Measurements from ENCODE around the gene WDR93. TPM values are rescaled to one million over a fixed set of nuclear protein-coding genes. Genes with fewer than 3 reads are reported as not detected.

The WDR93 gene
- polyA plus RNA-seq, 2 donors, result 0.02 TPM; not detected in 1

DNA sequence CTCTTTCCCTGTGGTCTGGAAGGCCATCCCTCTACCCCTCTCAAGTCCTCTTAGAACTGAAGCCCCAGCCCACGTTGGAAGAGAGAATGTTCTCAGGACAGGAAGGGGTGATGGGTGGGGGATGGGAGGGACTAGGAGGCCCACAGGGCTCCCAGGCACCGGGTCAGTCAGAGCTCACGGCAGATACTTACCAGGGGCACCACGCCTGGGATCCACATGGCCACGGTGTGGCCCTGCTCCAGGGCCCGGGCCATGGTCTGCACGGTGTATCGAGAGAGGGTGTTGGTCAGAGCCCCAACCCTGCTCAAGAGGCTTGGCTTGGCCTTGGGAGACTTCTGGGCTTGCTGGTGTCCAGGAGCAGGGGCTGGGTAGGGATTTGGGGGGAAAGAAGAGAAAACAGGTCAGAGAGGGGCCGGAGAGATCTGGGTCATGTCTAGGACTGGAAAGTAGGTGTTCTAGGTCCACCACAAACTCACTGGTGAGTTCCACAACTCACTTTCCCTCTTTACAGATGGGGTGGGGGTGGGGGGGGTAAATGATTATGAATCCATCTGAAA is 21.2 kb upstream of the WDR93 start:
- H3K4me1 ChIP-seq (ENCODE audit: control insufficient read depth in 2 of 2, insufficient read depth in 2 of 2, low read length in 1 of 2), result peaks cover 0 to 3% of the 10 kb centered on the region in 2 donors
- no peaks in the 10 kb centered on the region for H3K27me3 ChIP-seq (ENCODE audit: control insufficient read depth in 1 of 2, insufficient read depth in 2 of 2, low read length in 2 of 2)
- 80 to 82% methylated on average over 9 of the region's 9 CpGs for WGBS, 2 donors
- no peak overlapping the region for H3K4me3 ChIP-seq (ENCODE audit: low read depth in 1 of 2, low read length in 2 of 2)
- no peaks in the 10 kb centered on the region for H3K9me3 ChIP-seq (ENCODE audit: control insufficient read depth in 2 of 2, insufficient read depth in 1 of 2, low read depth in 1 of 2, low read length in 1 of 2)
- H3K36me3 ChIP-seq (ENCODE audit: control insufficient read depth in 2 of 2, insufficient read depth in 2 of 2, low read length in 1 of 2), result no peaks in the 10 kb centered on the region
- H3K27ac ChIP-seq (ENCODE audit: low read depth in 2 of 2, low read length in 1 of 2), result no peak overlapping the region

DNA sequence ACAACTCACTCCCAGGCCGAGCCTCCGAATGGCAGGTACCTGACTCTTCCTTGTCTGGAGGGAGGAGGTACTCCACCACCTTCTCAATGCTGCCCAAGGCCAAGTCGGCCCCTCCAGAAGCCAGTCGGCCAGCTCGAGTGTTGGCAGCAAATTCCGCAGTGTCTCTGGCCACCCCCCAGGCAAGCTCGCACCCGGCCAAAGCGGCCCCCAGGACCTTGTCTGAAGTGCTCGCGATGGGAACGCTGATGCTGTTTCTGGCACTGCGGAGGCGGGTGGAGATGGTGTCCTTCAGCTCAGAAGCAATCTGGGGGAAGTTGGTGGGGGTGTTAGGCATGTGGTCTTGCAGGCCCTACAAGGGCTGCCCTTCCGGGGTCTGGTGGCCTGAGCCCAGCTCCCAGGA is 20.7 kb upstream of the WDR93 start:
- Histone ChIP-seq H3K4me3 (ENCODE audit: low read depth in 1 of 2, low read length in 2 of 2) (no peak overlapping the region), H3K4me1 (ENCODE audit: control insufficient read depth in 2 of 2, insufficient read depth in 2 of 2, low read length in 1 of 2) (peaks cover 0 to 3% of the 10 kb centered on the region in 2 donors), H3K36me3 (ENCODE audit: control insufficient read depth in 2 of 2, insufficient read depth in 2 of 2, low read length in 1 of 2) (no peaks in the 10 kb centered on the region), H3K9me3 (ENCODE audit: control insufficient read depth in 2 of 2, insufficient read depth in 1 of 2, low read depth in 1 of 2, low read length in 1 of 2) (no peaks in the 10 kb centered on the region), H3K27me3 (ENCODE audit: control insufficient read depth in 1 of 2, insufficient read depth in 2 of 2, low read length in 2 of 2) (no peaks in the 10 kb centered on the region), H3K27ac (ENCODE audit: low read depth in 2 of 2, low read length in 1 of 2) (no peak overlapping the region)
- WGBS, 2 donors, result 93 to 95% methylated on average over 15 of the region's 15 CpGs

DNA sequence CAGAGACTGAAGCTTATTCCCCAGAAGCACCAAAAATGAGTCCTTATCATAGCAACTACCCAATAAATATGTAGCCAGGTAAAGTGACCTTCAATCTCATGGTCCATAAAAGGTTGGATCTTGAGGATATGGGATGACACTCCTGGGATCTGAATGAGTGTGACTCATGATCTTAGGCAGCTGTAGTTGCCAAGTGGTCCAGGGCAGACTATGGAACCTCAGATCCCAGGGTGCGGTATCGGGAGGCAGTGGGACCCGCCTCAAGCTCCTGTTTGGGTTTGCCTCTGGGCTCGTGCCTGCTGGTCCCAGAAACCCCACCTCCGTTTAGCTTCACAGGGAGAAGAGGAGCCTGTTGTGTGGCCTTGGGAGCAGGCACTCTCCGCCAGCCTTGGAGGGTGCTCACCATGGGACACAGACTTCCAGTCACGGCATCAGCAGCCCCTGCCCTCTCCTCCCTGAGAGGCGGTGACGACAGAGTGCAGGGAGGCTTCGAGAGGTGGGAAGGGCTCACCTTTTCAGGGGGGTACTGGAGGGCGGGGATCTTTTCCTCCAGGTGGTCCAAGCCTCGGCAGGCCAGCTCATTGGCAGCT is 19.5 kb upstream of the WDR93 start:
- no peak overlapping the region for H3K27ac ChIP-seq (ENCODE audit: low read depth in 2 of 2, low read length in 1 of 2)
- WGBS, 2 donors, result 80 to 84% methylated on average over 12 of the region's 12 CpGs
- no peaks in the 10 kb centered on the region for H3K27me3 ChIP-seq (ENCODE audit: control insufficient read depth in 1 of 2, insufficient read depth in 2 of 2, low read length in 2 of 2)
- peaks cover 0 to 3% of the 10 kb centered on the region in 2 donors for H3K4me1 ChIP-seq (ENCODE audit: control insufficient read depth in 2 of 2, insufficient read depth in 2 of 2, low read length in 1 of 2)
- H3K4me3 ChIP-seq (ENCODE audit: low read depth in 1 of 2, low read length in 2 of 2), result no peak overlapping the region
- no peaks in the 10 kb centered on the region for H3K9me3 ChIP-seq (ENCODE audit: control insufficient read depth in 2 of 2, insufficient read depth in 1 of 2, low read depth in 1 of 2, low read length in 1 of 2)
- no peaks in the 10 kb centered on the region for H3K36me3 ChIP-seq (ENCODE audit: control insufficient read depth in 2 of 2, insufficient read depth in 2 of 2, low read length in 1 of 2)

DNA sequence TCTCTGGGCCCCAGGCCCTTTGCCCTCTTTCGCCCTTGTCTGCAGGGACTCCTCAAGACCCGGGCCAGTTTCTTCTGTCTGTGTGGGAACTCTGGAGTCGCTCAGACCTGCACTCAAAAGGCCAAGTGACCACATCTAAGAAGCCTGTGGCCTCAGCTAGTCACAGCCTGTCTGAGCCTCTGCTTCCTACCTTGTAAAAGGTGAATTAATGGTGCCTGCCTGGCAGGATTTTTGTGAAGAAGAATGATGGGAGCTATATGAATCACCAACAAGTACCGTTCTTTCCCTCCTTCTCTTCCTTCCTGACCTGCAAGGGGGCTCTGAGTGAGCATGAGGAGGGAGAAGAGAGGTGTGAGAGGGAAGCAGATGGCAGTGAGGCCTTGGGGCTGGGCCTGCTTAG is 18.9 kb upstream of the WDR93 start:
- no peaks in the 10 kb centered on the region for H3K36me3 ChIP-seq (ENCODE audit: control insufficient read depth in 2 of 2, insufficient read depth in 2 of 2, low read length in 1 of 2)
- H3K9me3 ChIP-seq (ENCODE audit: control insufficient read depth in 2 of 2, insufficient read depth in 1 of 2, low read depth in 1 of 2, low read length in 1 of 2), result no peaks in the 10 kb centered on the region
- no peak overlapping the region for H3K27ac ChIP-seq (ENCODE audit: low read depth in 2 of 2, low read length in 1 of 2)
- H3K4me1 ChIP-seq (ENCODE audit: control insufficient read depth in 2 of 2, insufficient read depth in 2 of 2, low read length in 1 of 2), result peaks cover 0 to 3% of the 10 kb centered on the region in 2 donors
- H3K4me3 ChIP-seq (ENCODE audit: low read depth in 1 of 2, low read length in 2 of 2), result no peak overlapping the region
- H3K27me3 ChIP-seq (ENCODE audit: control insufficient read depth in 1 of 2, insufficient read depth in 2 of 2, low read length in 2 of 2), result no peaks in the 10 kb centered on the region
- WGBS, 2 donors, result 35 to 48% methylated on average over 4 of the region's 4 CpGs

DNA sequence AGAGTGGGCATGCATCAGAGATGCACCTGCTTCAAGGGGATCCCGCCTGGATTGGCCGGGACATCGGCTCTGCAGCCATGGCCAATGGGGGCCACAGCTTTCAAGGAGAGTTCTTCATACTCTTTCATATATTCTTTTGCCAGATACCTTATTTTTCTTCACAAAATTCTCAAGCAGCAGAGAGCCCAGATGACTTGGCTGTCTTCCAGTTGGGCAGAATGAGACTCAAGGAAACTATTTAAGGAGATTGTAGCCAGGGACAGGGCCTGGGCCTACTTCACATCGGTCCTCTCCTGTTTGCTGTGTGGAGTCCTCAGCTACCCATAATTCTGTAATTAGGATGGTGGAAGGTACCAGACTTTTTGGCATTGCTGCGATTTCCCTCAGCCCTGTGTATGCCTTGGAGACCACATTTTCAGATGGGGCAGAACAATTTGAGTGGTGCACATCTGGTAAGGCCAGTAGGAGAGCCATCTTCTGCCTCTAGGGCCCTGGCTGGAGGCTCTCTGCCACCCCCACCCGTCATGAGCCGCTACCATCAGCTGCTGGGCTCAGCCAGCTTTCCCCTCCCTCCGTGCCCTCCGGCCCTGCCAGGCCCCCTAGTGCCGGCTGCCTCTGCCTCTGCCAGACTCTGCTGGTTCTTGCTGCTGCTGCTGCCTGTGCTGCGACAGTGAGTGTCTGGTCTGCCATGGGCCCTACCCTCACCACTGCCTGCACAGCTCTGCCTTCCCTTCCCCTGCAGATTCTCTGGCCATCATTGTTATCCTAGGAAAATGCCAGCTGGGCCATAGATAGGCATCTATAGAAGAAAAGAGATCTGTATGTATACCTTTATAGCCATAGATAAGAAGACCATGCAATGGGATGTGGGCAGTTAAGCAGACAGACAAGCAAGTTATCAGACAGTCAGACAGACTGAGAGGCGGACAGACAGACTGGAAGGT is 18.1 kb upstream of the WDR93 start:
- H3K36me3 ChIP-seq (ENCODE audit: control insufficient read depth in 2 of 2, insufficient read depth in 2 of 2, low read length in 1 of 2), result no peaks in the 10 kb centered on the region
- H3K9me3 ChIP-seq (ENCODE audit: control insufficient read depth in 2 of 2, insufficient read depth in 1 of 2, low read depth in 1 of 2, low read length in 1 of 2), result no peaks in the 10 kb centered on the region
- no peak overlapping the region for H3K27ac ChIP-seq (ENCODE audit: low read depth in 2 of 2, low read length in 1 of 2)
- no peak overlapping the region for H3K4me3 ChIP-seq (ENCODE audit: low read depth in 1 of 2, low read length in 2 of 2)
- no peaks in the 10 kb centered on the region for H3K27me3 ChIP-seq (ENCODE audit: control insufficient read depth in 1 of 2, insufficient read depth in 2 of 2, low read length in 2 of 2)
- 88 to 91% methylated on average over 12 of the region's 12 CpGs for WGBS, 2 donors
- peaks cover 0 to 3% of the 10 kb centered on the region in 2 donors for H3K4me1 ChIP-seq (ENCODE audit: control insufficient read depth in 2 of 2, insufficient read depth in 2 of 2, low read length in 1 of 2)

DNA sequence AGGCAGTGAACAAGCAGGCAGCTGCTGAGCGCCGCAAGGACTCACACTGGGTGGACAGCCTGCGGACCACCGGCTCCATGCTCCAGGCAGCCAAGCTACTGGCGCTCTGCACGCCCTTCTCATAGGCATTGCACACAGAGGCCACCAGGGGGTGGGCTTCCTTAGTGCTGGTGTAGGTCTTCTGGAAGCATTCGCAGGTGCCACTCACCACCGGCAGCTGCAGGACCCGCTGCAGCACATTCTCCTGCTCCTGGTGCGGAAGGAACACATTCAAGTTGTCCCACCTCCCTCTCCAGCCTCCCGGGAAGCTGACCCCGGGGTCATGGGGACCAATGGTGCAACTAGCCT is 17.5 kb upstream of the WDR93 start:
- 70 to 81% methylated on average over 12 of the region's 12 CpGs for WGBS, 2 donors
- H3K27ac ChIP-seq (ENCODE audit: low read depth in 2 of 2, low read length in 1 of 2), result no peak overlapping the region
- no peaks in the 10 kb centered on the region for H3K27me3 ChIP-seq (ENCODE audit: control insufficient read depth in 1 of 2, insufficient read depth in 2 of 2, low read length in 2 of 2)
- no peaks in the 10 kb centered on the region for H3K36me3 ChIP-seq (ENCODE audit: control insufficient read depth in 2 of 2, insufficient read depth in 2 of 2, low read length in 1 of 2)
- H3K9me3 ChIP-seq (ENCODE audit: control insufficient read depth in 2 of 2, insufficient read depth in 1 of 2, low read depth in 1 of 2, low read length in 1 of 2), result no peaks in the 10 kb centered on the region
- no peak overlapping the region for H3K4me3 ChIP-seq (ENCODE audit: low read depth in 1 of 2, low read length in 2 of 2)
- H3K4me1 ChIP-seq (ENCODE audit: control insufficient read depth in 2 of 2, insufficient read depth in 2 of 2, low read length in 1 of 2), result peaks cover 0 to 3% of the 10 kb centered on the region in 2 donors

DNA sequence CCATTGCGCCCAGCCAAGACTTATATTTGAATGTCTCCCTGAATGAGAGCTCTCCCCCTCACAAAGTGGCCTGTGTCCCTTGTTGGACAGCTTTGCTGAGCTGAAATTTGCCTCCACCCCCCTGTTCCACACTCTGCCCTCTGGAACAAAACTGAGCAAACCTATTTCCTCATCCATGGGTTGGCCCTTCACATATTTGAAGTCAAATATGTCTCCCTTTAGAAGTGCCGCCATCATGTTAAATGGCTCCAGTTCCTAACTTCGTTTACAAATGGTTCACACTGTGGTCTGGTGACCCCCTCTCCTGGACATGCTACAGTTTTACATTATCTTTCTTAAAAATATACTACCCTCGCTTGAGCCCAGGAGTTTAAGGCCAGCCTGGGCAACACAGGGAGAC is 16.1 kb upstream of the WDR93 start:
- WGBS, 2 donors, result 82 to 87% methylated on average over 4 of the region's 4 CpGs
- Histone ChIP-seq H3K4me1 (ENCODE audit: control insufficient read depth in 2 of 2, insufficient read depth in 2 of 2, low read length in 1 of 2) (peaks cover 0 to 3% of the 10 kb centered on the region in 2 donors), H3K36me3 (ENCODE audit: control insufficient read depth in 2 of 2, insufficient read depth in 2 of 2, low read length in 1 of 2) (no peaks in the 10 kb centered on the region), H3K27me3 (ENCODE audit: control insufficient read depth in 1 of 2, insufficient read depth in 2 of 2, low read length in 2 of 2) (no peaks in the 10 kb centered on the region), H3K4me3 (ENCODE audit: low read depth in 1 of 2, low read length in 2 of 2) (no peak overlapping the region), H3K9me3 (ENCODE audit: control insufficient read depth in 2 of 2, insufficient read depth in 1 of 2, low read depth in 1 of 2, low read length in 1 of 2) (no peaks in the 10 kb centered on the region), H3K27ac (ENCODE audit: low read depth in 2 of 2, low read length in 1 of 2) (no peak overlapping the region)

DNA sequence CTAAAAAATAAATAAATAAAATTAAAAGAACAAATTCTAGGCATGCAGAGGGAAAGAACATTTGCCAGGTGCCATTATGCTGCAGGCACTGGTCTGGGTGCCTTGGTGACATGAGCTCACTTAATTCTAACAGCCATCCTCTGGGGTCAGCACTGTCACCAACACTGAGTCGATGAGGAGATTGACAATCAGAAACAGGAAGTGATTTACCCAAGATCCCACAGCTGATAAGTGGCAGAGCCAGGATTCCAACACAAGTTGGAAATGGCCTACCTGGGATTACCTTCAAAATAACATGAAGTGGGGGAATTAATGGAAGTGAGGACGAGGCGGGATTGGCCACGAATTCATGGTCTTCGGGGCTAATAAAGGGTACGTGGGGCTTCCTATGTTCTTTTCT is 15.0 kb upstream of the WDR93 start:
- peaks cover 0 to 3% of the 10 kb centered on the region in 2 donors for H3K4me1 ChIP-seq (ENCODE audit: control insufficient read depth in 2 of 2, insufficient read depth in 2 of 2, low read length in 1 of 2)
- no peak overlapping the region for H3K4me3 ChIP-seq (ENCODE audit: low read depth in 1 of 2, low read length in 2 of 2)
- H3K9me3 ChIP-seq (ENCODE audit: control insufficient read depth in 2 of 2, insufficient read depth in 1 of 2, low read depth in 1 of 2, low read length in 1 of 2), result no peaks in the 10 kb centered on the region
- H3K27ac ChIP-seq (ENCODE audit: low read depth in 2 of 2, low read length in 1 of 2), result no peak overlapping the region
- H3K27me3 ChIP-seq (ENCODE audit: control insufficient read depth in 1 of 2, insufficient read depth in 2 of 2, low read length in 2 of 2), result no peaks in the 10 kb centered on the region
- WGBS, 2 donors, result 67 to 82% methylated on average over 6 of the region's 6 CpGs
- no peaks in the 10 kb centered on the region for H3K36me3 ChIP-seq (ENCODE audit: control insufficient read depth in 2 of 2, insufficient read depth in 2 of 2, low read length in 1 of 2)

DNA sequence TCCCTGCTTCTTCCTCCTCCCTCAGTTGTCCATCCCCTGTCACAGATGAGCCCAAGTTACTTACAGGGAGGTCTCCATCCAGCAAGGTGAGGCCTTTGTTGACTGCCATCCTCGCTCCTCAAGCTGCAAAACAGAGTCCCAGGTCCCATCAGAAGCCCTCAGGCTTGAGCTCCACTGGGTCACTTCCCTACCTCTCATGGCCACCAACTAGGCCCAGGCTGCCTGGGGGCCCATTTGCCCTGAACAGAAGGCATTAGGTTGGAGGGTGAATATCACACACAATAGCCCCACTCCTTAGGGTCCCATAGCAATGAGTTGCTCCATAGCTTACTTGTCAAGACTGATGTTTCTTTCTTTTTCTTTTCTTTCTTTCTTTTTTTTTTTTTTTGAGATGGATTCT is 13.2 kb upstream of the WDR93 start:
- 80 to 93% methylated on average over 1 of the region's 1 CpG for WGBS, 2 donors
- H3K27me3 ChIP-seq (ENCODE audit: control insufficient read depth in 1 of 2, insufficient read depth in 2 of 2, low read length in 2 of 2), result no peaks in the 10 kb centered on the region

More for the DNA sequence above, 13.2 kb upstream of the WDR93 start:
- H3K4me1 ChIP-seq (ENCODE audit: control insufficient read depth in 2 of 2, insufficient read depth in 2 of 2, low read length in 1 of 2), result peaks cover 0 to 6% of the 10 kb centered on the region in 2 donors
- no peaks in the 10 kb centered on the region for H3K9me3 ChIP-seq (ENCODE audit: control insufficient read depth in 2 of 2, insufficient read depth in 1 of 2, low read depth in 1 of 2, low read length in 1 of 2)
- H3K27ac ChIP-seq (ENCODE audit: low read depth in 2 of 2, low read length in 1 of 2), result no peak overlapping the region
- no peak overlapping the region for H3K4me3 ChIP-seq (ENCODE audit: low read depth in 1 of 2, low read length in 2 of 2)
- H3K36me3 ChIP-seq (ENCODE audit: control insufficient read depth in 2 of 2, insufficient read depth in 2 of 2, low read length in 1 of 2), result peaks cover 0 to 2% of the 10 kb centered on the region in 2 donors
